Endothelial cell of umbilical vein (primary cell): ENCODE data around the gene MMP19. TPM values are rescaled to one million over a fixed set of nuclear protein-coding genes. Genes with fewer than 3 reads are reported as not detected.

Source experiments
- BruUV-seq: library from RNA; stranded (reverse); fragments of 400-500 nt; replicated peaks from 2 replicates; lab custom pipeline; 2021; lab: Mats Ljungman, UMichigan
- CTCF ChIA-PET: fragments of 300-600, 350-600 bp; sonication (Branson Sonifier 250); formaldehyde crosslinking; loops from one replicate; lab custom pipeline; 2021; ENCODE audit warnings: antibody characterized with exemption, inconsistent platforms; lab: Charles Lee
- POLR2A ChIA-PET: fragments of 300-600, 350-600 bp; sonication (Branson Sonifier 250); formaldehyde crosslinking; loops from one replicate; lab custom pipeline; 2021; ENCODE audit warnings: antibody characterized with exemption, inconsistent platforms; lab: Charles Lee
- DNase-seq: peaks from one replicate; pipeline ENCODE4 v3.0.0-alpha.2; 2011; ENCODE audit warnings: low read depth, low spot score
- FAIRE-seq: peaks from 2 replicates; lab custom pipeline; 2011; peaks lifted over from hg19 to GRCh38; lab: Jason Lieb, UNC
- H2AFZ ChIP-seq: 2 replicates; pipeline ENCODE4 v1.6.0; 2012; ENCODE audit warnings: low read depth, low read length, control low read depth, inconsistent platforms
- H3K27ac ChIP-seq: 2 replicates; pipeline ENCODE4 v1.5.1; 2011; ENCODE audit warnings: low read depth, mild to moderate bottlenecking, control low read depth, low read length, moderate library complexity; ENCODE audit not compliant: insufficient read depth
- H3K27me3 ChIP-seq, 2 experiments: 2 replicates each; pipeline versions ENCODE4 v1.6.0 to v1.6.1; 2011; ENCODE audit warnings: low read length in 2 of 2, mixed read lengths in 1 of 2; ENCODE audit not compliant: control insufficient read depth in 2 of 2, insufficient read depth in 2 of 2
- H3K36me3 ChIP-seq, 2 experiments: 2 replicates in 1 of 2; 3 replicates in 1 of 2; pipeline ENCODE4 v1.5.1; 2011; ENCODE audit warnings: low read length in 2 of 2, mild to moderate bottlenecking in 1 of 2, moderate library complexity in 1 of 2; ENCODE audit not compliant: control insufficient read depth in 2 of 2, insufficient read depth in 2 of 2; ENCODE audit errors: extremely low read depth in 1 of 2
- H3K4me1 ChIP-seq: 3 replicates; pipeline ENCODE4 v1.5.1; 2011; ENCODE audit warnings: mild to moderate bottlenecking, low read length; ENCODE audit not compliant: control insufficient read depth, insufficient read depth; ENCODE audit errors: extremely low read depth
- H3K4me2 ChIP-seq: 2 replicates; pipeline ENCODE4 v1.6.1; 2011; ENCODE audit warnings: low read length, control low read depth, mixed read lengths; ENCODE audit not compliant: insufficient read depth
- H3K4me3 ChIP-seq, 3 experiments: fragments of 200-600 bp in 1 of 3; sonication (generic), shearing (Covaris generic) in 1 of 3; replicated peaks in 1 of 3; 2 replicates each; pipeline ENCODE4 v1.5.1; 2011 to 2016; ENCODE audit warnings: control low read depth in 3 of 3, low read length in 3 of 3, mild to moderate bottlenecking in 2 of 3, inconsistent platforms in 1 of 3, low read depth in 1 of 3, moderate library complexity in 1 of 3; ENCODE audit not compliant: insufficient read depth in 1 of 3
- H3K79me2 ChIP-seq: 2 replicates; pipeline ENCODE4 v1.6.0; 2012; ENCODE audit warnings: low read length, inconsistent platforms; ENCODE audit not compliant: control insufficient read depth, insufficient read depth
- H3K9ac ChIP-seq: replicated peaks from 2 replicates; pipeline ENCODE3; 2011; ENCODE audit warnings: low read length, control low read depth; ENCODE audit not compliant: insufficient read depth; ENCODE audit errors: extremely low read depth
- H3K9me1 ChIP-seq: replicated peaks from 3 replicates; pipeline ENCODE4 v1.6.0; 2011; ENCODE audit warnings: mild to moderate bottlenecking, low read length; ENCODE audit not compliant: control insufficient read depth, insufficient read depth; ENCODE audit errors: extremely low read depth
- H3K9me3 ChIP-seq: replicated peaks from 2 replicates; pipeline ENCODE4 v1.5.1; 2012; ENCODE audit warnings: low read length, inconsistent platforms; ENCODE audit not compliant: control insufficient read depth, insufficient read depth
- H4K20me1 ChIP-seq: replicated peaks from 2 replicates; pipeline ENCODE3; 2011; ENCODE audit warnings: mild to moderate bottlenecking, low read length; ENCODE audit not compliant: control insufficient read depth, insufficient read depth; ENCODE audit errors: extremely low read depth
- EZH2 ChIP-seq: IDR thresholded peaks from 2 replicates; pipeline ENCODE4 v1.6.1; 2012; ENCODE audit warnings: borderline replicate concordance, low read depth, mild to moderate bottlenecking, moderate library complexity, low read length, inconsistent platforms; ENCODE audit not compliant: severe bottlenecking
- FOS ChIP-seq: IDR thresholded peaks from 2 replicates; pipeline ENCODE4 v1.6.1; 2011; ENCODE audit warnings: mild to moderate bottlenecking, low read length, moderate library complexity, borderline replicate concordance; ENCODE audit not compliant: insufficient read depth
- GATA2 ChIP-seq: IDR thresholded peaks from 2 replicates; pipeline ENCODE4 v1.7.0; 2011; ENCODE audit warnings: low read depth, mild to moderate bottlenecking, moderate library complexity, mixed read lengths, low read length; ENCODE audit not compliant: insufficient read length, insufficient read depth
- JUN ChIP-seq: IDR thresholded peaks from 2 replicates; pipeline ENCODE4 v1.6.1; 2011; ENCODE audit warnings: borderline replicate concordance, low read depth; ENCODE audit not compliant: insufficient read length, insufficient read depth
- MAX ChIP-seq: IDR thresholded peaks from 2 replicates; pipeline ENCODE4 v1.6.1; 2011; ENCODE audit not compliant: insufficient read depth, insufficient read length
- MYC ChIP-seq: IDR thresholded peaks from one replicate; pipeline ENCODE4 v1.6.1; 2011; ENCODE audit warnings: mild to moderate bottlenecking, low read depth, low read length
- POLR2A ChIP-seq: IDR thresholded peaks from 2 replicates; pipeline ENCODE4 v1.6.1; 2012; ENCODE audit warnings: low read depth, mild to moderate bottlenecking, control low read depth, low read length
- POLR2AphosphoS5 ChIP-seq: IDR thresholded peaks from 2 replicates; pipeline ENCODE4 v1.6.1; 2012; ENCODE audit warnings: low read depth, mild to moderate bottlenecking, control low read depth, low read length, moderate library complexity; ENCODE audit not compliant: insufficient read depth
- dilution Hi-C: fragments of 300-500 bp; cut with MboI; formaldehyde crosslinking; loops from one replicate; pipeline ENCODE4 v1.15.0; 2019; ENCODE audit warnings: low sequenced_read_pairs; ENCODE audit not compliant: extremely low pct_ligation_motif_present
- intact Hi-C: fragments of 100-400 bp; cut with micrococcal nuclease; formaldehyde crosslinking; loops from one replicate; pipeline ENCODE4 v1.10.0; 2022
- polyA plus RNA-seq, 4 experiments: library from polyadenylated mRNA; depleted of rRNA in 3 of 4; stranded (reverse) in 3 of 4; unstranded in 1 of 4; fragments of >200 nt; gene quantifications; 2 replicates each; pipeline versions ENCODE4 v1.2.1 to v1.2.3, GENCODE V29; 2011 to 2012; ENCODE audit warnings: missing spikeins in 1 of 4
- total RNA-seq: library from RNA; stranded (reverse); gene quantifications from 2 replicates; pipeline ENCODE4 v1.2.3, GENCODE V29; 2021
- TF ChIP-seq, protein P1 (sequence below), 2 donors: IDR thresholded peaks; 1 replicate in 1 of 2; 2 replicates in 1 of 2; pipeline ENCODE4 v1.5.1; 2011; ENCODE audit warnings: low read length in 2 of 2, mild to moderate bottlenecking in 2 of 2, moderate library complexity in 2 of 2, control low read depth in 1 of 2, inconsistent platforms in 1 of 2, low read depth in 1 of 2; ENCODE audit not compliant: insufficient read depth in 1 of 2; ENCODE audit errors: extremely low read depth in 1 of 2

The MMP19 gene
- total and polyA plus RNA-seq, 2 donors (not counting 3 experiments of a cell fraction or from before 2014, with no cell fraction given), result 0.31 to 1.6 TPM

- ChIA-PET POLR2A (interaction anchor here (1.1 kb wide), 1 partner anchor 36 kb away, joined by 3 read pairs; no protein-coding TSS in a partner anchor), CTCF (interaction anchor here (1.7 kb wide), 1 partner anchor 15 kb away, joined by 7 read pairs; no protein-coding TSS in a partner anchor)
- no peak for FAIRE-seq
- H3K79me2 ChIP-seq, result peaks cover 96% of the 10 kb centered on the region
- H3K9ac ChIP-seq, result no peak overlapping the region
- H4K20me1 ChIP-seq, result peaks cover 11% of the 10 kb centered on the region
- no peak overlapping the region for H3K4me3 ChIP-seq
- peaks cover 5 to 9% of the 10 kb centered on the region in 2 experiments for H3K36me3 ChIP-seq
- TF ChIP-seq FOS (no peak), POLR2A (no peak), POLR2AphosphoS5 (no peak), MYC (no peak), JUN (no peak), GATA2 (no peak), EZH2 (no peak), MAX (no peak)
- TF ChIP-seq, protein P1, sequence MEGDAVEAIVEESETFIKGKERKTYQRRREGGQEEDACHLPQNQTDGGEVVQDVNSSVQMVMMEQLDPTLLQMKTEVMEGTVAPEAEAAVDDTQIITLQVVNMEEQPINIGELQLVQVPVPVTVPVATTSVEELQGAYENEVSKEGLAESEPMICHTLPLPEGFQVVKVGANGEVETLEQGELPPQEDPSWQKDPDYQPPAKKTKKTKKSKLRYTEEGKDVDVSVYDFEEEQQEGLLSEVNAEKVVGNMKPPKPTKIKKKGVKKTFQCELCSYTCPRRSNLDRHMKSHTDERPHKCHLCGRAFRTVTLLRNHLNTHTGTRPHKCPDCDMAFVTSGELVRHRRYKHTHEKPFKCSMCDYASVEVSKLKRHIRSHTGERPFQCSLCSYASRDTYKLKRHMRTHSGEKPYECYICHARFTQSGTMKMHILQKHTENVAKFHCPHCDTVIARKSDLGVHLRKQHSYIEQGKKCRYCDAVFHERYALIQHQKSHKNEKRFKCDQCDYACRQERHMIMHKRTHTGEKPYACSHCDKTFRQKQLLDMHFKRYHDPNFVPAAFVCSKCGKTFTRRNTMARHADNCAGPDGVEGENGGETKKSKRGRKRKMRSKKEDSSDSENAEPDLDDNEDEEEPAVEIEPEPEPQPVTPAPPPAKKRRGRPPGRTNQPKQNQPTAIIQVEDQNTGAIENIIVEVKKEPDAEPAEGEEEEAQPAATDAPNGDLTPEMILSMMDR (IDR thresholded peaks at IDR 0.05; ENCODE audit: extremely low read depth in 1 of 2, insufficient read depth in 1 of 2, low read depth in 1 of 2, low read length in 2 of 2), result no peak
- no peaks in the 10 kb centered on the region for H3K9me3 ChIP-seq
- H3K27me3 ChIP-seq, result no peaks in the 10 kb centered on the region
- H2AFZ ChIP-seq, result no peak overlapping the region
- dilution Hi-C loops, result no loop called here
- no TSS peak for BruUV-seq
- H3K9me1 ChIP-seq, result no peaks in the 10 kb centered on the region
- intact Hi-C loops, result no loop called here
- no peak for DNase-seq
- peaks cover 10% of the 10 kb centered on the region for H3K4me1 ChIP-seq
- H3K4me2 ChIP-seq, result no peak overlapping the region
- H3K27ac ChIP-seq, result no peak overlapping the region
Observed at GRCh38 chr12:55812088-55812487, 30.6 kb downstream of the MMP19 start.
